Right lobe of liver (tissue), 4 donors: Measurements from ENCODE around the gene C4A.
"Not testable (repeated sequence)": the region's sequence is repeated elsewhere in the genome, so short reads cannot be mapped to it uniquely, and the experiment has no call there.

Experiments
- CTCF ChIP-seq, 4 donors: fragments of 200-600 bp in 3 of 4; fragments of 450-650 bp in 1 of 4; IDR thresholded peaks; one replicate each; pipeline versions ENCODE4 v1.5.1 to v1.8.0; 2016 to 2022; ENCODE audit warnings: antibody characterized with exemption in 4 of 4, mild to moderate bottlenecking in 2 of 4
- POLR2A ChIP-seq: fragments of 450-650 bp; IDR thresholded peaks from one replicate; pipeline ENCODE4 v1.6.1; 2017; ENCODE audit warnings: antibody characterized with exemption, mild to moderate bottlenecking
- donor health status: DM: no; HTN: no; CAD: no.
- donor health status: DM: no; HTN: no; CAD: no.
- donor health status: DM: no; HTN: yes; CAD: no.

GRCh38 chr6:32009537-32009936 is 27.7 kb downstream of the C4A start:
- not testable (repeated sequence) for TF ChIP-seq CTCF (IDR thresholded peaks at IDR 0.05); POLR2A
